Measurements from ENCODE around the gene PRM2. TPM values are rescaled to one million over a fixed set of nuclear protein-coding genes. Genes with fewer than 3 reads are reported as not detected.
A peak's percentile ranks its signal among the peaks of the same experiment; 100 is the strongest.
"Not testable (repeated sequence)": the region's sequence is repeated elsewhere in the genome, so short reads cannot be mapped to it uniquely, and the experiment has no call there.

The PRM2 gene
- total RNA-seq, 1 experiment from 2014 or later: not detected

GRCh38 chr16:11307639-11308492 lies 31.6 kb upstream of the PRM2 start:
- no peak for DNase-seq (ENCODE audit: low read depth)

DNA sequence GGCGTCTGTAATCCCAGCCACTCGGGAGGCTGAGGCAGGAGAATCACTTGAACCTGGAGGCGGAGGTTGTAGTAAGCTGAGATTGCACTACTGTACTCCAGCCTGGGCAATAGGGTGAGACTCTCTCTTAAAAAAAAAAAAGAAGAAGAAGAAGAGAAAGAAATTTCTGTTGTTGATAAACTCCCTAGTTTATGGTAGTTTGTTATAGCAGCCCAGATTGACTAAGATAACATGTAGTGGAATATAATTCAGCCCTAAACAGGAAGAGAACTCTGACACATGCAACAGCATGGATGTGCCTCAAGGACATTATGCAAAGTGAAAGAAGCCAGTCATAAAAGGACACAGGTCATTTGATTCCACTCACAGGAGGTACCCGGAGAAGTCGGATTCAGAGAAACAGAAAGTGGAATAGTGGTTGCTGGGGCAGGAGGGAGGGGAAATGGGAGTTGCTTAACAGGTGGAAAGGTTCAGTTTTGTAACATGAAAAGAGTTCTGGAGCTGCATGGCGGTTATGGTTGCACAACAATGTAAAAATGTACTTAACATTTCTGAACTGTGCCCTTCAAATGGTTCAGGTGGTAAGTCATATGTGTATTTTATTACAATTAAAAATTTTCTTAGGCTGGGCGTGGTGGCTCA lies 30.8 kb upstream of the PRM2 start:
- DNase-seq (ENCODE audit: low read depth): no peak

- DNase-seq (ENCODE audit: low read depth): no peak
These were observed 30.1 kb upstream of the PRM2 start for GRCh38 chr16:11306381-11306780.

GRCh38 chr16:11303405-11304138 lies 27.3 kb upstream of the PRM2 start:
- DNase-seq (ENCODE audit: low read depth): peak; percentile 33

- no peak for DNase-seq (ENCODE audit: low read depth)
These were observed 26.7 kb upstream of the PRM2 start for GRCh38 chr16:11302977-11303376.

- DNase-seq (ENCODE audit: low read depth): no peak
These were observed 25.6 kb upstream of the PRM2 start for GRCh38 chr16:11301645-11302501.

DNA sequence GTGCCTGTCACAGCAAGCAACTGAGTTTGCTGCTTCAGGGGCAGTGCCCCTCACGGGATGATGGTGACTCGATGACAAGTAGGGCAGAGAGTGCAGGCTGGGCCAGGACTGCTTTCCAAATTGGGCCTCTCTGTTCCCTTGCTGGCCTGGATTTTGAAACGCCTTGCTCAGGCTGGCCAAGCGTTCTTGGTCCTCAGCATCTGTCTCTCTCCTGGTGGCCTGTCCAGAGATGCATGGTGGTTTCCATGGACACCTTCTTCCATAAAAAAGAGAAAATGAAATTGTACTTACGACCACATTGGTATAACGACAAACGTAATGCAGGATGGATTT lies 24.2 kb upstream of the PRM2 start:
- DNase-seq (ENCODE audit: low read depth): no peak

GRCh38 chr16:11299865-11300559 lies 23.7 kb upstream of the PRM2 start:
- no peak for DNase-seq (ENCODE audit: low read depth)

- not testable (repeated sequence) for DNase-seq (ENCODE audit: low read depth)
These were observed 22.8 kb upstream of the PRM2 start for GRCh38 chr16:11298950-11299547.

GRCh38 chr16:11298143-11298900 lies 22.0 kb upstream of the PRM2 start:
- no peak for DNase-seq (ENCODE audit: low read depth)

GRCh38 chr16:11297492-11298142 lies 21.3 kb upstream of the PRM2 start:
- peak; percentile 66 for DNase-seq (ENCODE audit: low read depth)

GRCh38 chr16:11296706-11297491 lies 20.6 kb upstream of the PRM2 start:
- DNase-seq (ENCODE audit: low read depth): no peak

- no peak for DNase-seq (ENCODE audit: low read depth)
These were observed 20.0 kb upstream of the PRM2 start for GRCh38 chr16:11296351-11296705.

DNA sequence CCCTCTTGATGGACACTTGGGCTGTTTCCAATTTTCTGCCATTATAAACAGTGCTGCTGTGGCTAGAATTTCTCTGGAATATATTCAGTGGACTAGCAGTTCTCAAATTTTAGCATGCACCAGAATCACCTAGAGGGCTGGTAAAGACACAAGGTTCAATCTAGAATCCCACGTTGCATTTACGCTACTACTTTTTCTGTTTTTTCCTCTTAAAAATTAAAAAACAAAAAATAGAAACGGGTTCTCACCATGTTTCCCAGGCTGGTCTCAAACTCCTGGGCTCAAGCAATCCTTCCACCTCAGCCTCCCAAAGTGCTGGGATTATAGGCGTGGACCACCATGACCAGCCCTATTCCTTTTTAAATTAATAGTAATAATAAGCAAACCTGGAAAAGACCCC lies 19.4 kb upstream of the PRM2 start:
- no peak for DNase-seq (ENCODE audit: low read depth)

DNA sequence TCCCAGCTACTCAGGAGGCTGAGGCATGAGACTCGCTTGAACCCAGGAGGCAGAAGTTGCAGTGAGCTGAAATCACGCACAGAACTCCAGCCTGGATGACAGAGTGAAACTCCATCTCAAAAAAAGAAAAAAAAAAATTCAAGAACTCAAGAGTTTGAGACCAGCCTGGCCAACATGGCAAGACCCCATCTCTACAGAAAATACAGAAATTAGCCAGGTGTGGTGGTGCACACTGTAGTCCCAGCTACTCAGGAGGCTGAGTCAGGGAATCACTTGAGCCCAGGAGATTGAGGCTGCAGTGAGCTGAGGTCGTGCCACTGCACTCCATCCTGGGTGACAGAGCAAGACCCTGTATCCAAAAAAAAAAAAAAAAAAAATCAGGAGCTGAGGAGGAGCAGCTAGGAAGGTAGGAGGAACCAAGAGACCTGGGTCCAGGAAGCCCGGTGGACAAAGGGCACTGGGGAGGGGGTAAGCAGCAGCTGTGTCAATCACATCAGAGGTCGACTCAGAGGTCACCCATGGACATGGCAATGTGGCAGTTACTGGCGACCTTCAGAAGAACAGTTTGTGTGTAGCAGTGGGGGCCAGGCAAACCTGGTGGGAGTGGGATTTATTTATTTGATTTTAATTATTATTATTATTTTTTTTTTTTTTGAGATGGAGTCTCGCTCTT lies 15.9 kb upstream of the PRM2 start:
- DNase-seq (ENCODE audit: low read depth): no peak

DNA sequence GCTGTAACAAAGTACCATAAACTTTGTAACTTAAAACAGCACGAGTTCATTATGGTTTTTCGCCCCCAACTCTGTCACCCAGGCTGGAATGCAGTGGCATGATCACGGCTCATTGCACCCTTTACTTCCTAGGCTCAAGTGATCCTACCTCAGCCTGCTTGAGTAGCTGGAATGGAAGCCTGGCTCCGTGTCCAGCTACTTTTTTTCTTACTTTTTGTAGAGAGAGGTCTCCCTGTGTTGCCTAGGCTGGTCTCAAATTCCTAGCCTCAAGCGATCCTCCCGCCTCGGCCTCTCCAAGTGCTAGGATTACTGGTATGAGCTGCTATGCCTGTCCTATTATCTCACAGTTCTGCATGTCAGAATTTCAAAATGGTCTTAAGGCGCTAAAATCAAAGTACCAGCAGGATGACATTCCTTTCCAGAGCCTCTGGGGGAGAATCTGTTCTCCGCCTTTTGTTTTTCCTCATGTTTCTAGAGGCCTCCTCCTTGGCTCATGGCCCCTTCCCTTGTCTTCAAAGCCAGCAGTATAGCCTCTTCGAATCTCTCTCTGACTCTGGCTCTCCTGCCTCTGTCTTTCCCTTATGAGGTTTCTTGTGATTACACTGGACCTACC lies 14.9 kb upstream of the PRM2 start:
- no peak for DNase-seq (ENCODE audit: low read depth)

DNA sequence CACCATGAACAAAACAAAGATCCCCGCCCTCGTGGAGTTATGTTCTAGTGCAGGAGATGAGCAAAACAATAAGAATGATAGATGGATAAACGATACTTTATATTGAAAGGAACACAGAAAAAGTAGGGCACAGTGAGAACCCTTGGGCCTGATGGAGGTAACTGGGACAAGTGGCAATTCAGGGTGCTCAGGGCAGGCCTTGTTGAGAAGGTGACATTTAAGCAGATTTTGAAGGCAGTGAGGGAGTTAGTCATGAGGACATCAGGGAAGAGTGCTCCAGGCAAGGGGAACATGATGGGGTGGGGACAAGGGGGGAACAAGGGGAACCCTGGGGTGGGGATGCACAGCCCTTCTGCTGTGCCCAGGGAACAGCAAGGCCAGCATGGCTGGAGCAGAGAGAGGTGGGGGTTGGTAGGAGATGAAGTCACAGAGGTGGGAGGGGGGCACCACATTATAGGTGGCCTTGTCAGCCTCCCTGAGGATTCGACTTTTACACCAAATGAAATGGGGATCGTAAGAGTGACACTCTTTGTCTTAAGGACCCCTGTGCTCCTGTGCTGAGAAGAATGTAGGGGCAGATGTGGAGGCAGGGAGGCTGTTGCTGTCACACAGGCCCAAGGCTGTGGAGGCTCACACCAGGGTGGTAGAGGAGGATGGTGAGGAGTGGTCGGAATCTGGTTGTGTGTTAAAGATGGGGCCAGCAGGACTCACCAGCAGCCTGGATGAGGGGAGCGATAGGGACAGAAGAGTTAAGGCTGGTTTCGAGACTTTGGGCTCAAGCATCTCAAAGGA lies 14.0 kb upstream of the PRM2 start:
- DNase-seq (ENCODE audit: low read depth): no peak
